ENCODE measurements around the gene BMP10. TPM values are rescaled to one million over a fixed set of nuclear protein-coding genes. Genes with fewer than 3 reads are reported as not detected.

The BMP10 gene
- total RNA-seq, 1 experiment from 2014 or later = not detected

- BruUV-seq (replicated peaks) = no TSS peak
- H3K9me3 ChIP-seq (ENCODE audit: low read length) = no peaks in the 10 kb centered on the region
- H4K20me1 ChIP-seq (ENCODE audit: low read length) = no peaks in the 10 kb centered on the region
- H3K4me2 ChIP-seq (ENCODE audit: low read length) = no peak overlapping the region
- no peak overlapping the region for H3K4me3 ChIP-seq (ENCODE audit: low read length)
- DNase-seq (peak; percentile 88), ATAC-seq (no peak)
- peaks cover 29% of the 10 kb centered on the region for H3K4me1 ChIP-seq (ENCODE audit: insufficient read depth, low read length)
- ChIA-PET CTCF (no interaction called here), POLR2A (ENCODE audit: unreplicated experiment) (no interaction called here)
- H3K79me2 ChIP-seq (ENCODE audit: low read length) = no peaks in the 10 kb centered on the region
- no peaks in the 10 kb centered on the region for H3K27me3 ChIP-seq (ENCODE audit: low read length)
- no peak overlapping the region for H3K27ac ChIP-seq (ENCODE audit: low read length)
- intact Hi-C loops (cut with micrococcal nuclease) = loop anchor here (1.0 to 5.0 kb wide), 4 partner anchors 68 to 443 kb away; partner anchors contain the start of genes APLF and FBXO48
- no peaks in the 10 kb centered on the region for H3K9me2 ChIP-seq (replicated peaks; ENCODE audit: low read length)
- H2AFZ ChIP-seq (ENCODE audit: low read length) = no peak overlapping the region
- TF ChIP-seq CTCF (conservative IDR thresholded peaks at IDR 0.05; ENCODE audit: low read depth, low read length) (peak; percentile 89), EZH2 (IDR thresholded peaks at IDR 0.05; ENCODE audit: low read length, unreplicated experiment) (no peak), EZH2phosphoT487 (IDR thresholded peaks at IDR 0.05; ENCODE audit: borderline replicate concordance, low read length) (no peak)
- H3F3A ChIP-seq (ENCODE audit: low read length, unreplicated experiment) = no peaks in the 10 kb centered on the region
- H3K9ac ChIP-seq (ENCODE audit: low read length) = no peak overlapping the region
- no peaks in the 10 kb centered on the region for H3K36me3 ChIP-seq (ENCODE audit: low read depth, low read length)
These were observed 38.8 kb upstream of the BMP10 start for GRCh38 chr2:68909793-68910674.

GRCh38 chr2:68908392-68908970 lies 37.3 kb upstream of the BMP10 start:
- no peaks in the 10 kb centered on the region for H3K79me2 ChIP-seq (ENCODE audit: low read length)
- ATAC-seq (peak; percentile 95), DNase-seq (peak; percentile 98)
- TF ChIP-seq EZH2 (IDR thresholded peaks at IDR 0.05; ENCODE audit: low read length, unreplicated experiment) (no peak), EZH2phosphoT487 (IDR thresholded peaks at IDR 0.05; ENCODE audit: borderline replicate concordance, low read length) (no peak), CTCF (conservative IDR thresholded peaks at IDR 0.05; ENCODE audit: low read depth, low read length) (no peak)
- intact Hi-C loops (cut with micrococcal nuclease) = loop anchor here (5.0 kb wide), 2 partner anchors 66 to 441 kb away; partner anchors contain the start of genes APLF and FBXO48
- 0 out of 2 replicates have a peak overlapping the region, but pooled peaks have one; percentile 12 for H2AFZ ChIP-seq (ENCODE audit: low read length)
- H3K4me3 ChIP-seq (ENCODE audit: low read length) = no peak overlapping the region
- peak overlapping the region; percentile 75 for H3K27ac ChIP-seq (ENCODE audit: low read length)
- H3K36me3 ChIP-seq (ENCODE audit: low read depth, low read length) = no peaks in the 10 kb centered on the region
- CTCF ChIA-PET = interaction anchor here (0.6 to 1.2 kb wide), 4 partner anchors 69 to 199 kb away, joined by 3 to 5 read pairs (median 4); no protein-coding TSS in a partner anchor
- H3K9me2 ChIP-seq (replicated peaks; ENCODE audit: low read length) = no peaks in the 10 kb centered on the region
- peaks cover 34% of the 10 kb centered on the region for H3K4me1 ChIP-seq (ENCODE audit: insufficient read depth, low read length)
- H3K4me2 ChIP-seq (ENCODE audit: low read length) = peak overlapping the region; percentile 43
- H3F3A ChIP-seq (ENCODE audit: low read length, unreplicated experiment) = no peaks in the 10 kb centered on the region
- no peaks in the 10 kb centered on the region for H4K20me1 ChIP-seq (ENCODE audit: low read length)
- H3K27me3 ChIP-seq (ENCODE audit: low read length) = no peaks in the 10 kb centered on the region
- H3K9me3 ChIP-seq (ENCODE audit: low read length) = no peaks in the 10 kb centered on the region
- no TSS peak for BruUV-seq (replicated peaks)
- POLR2A ChIA-PET (ENCODE audit: unreplicated experiment) = interaction anchor here (0.6 kb wide), 1 partner anchor 121 kb away, joined by 3 read pairs; no protein-coding TSS in a partner anchor
- peak overlapping the region; percentile 39 for H3K9ac ChIP-seq (ENCODE audit: low read length)

All from PC-3 (cell line).